ENCODE measurements around the gene FUOM.

FUOM gene

GRCh38 chr10:133318494-133319127, 39.2 kb downstream of the FUOM start:
- Histone ChIP-seq H3K4me3 (ENCODE audit: low read depth, low read length) (peak overlapping the region; percentile 44), H3K27me3 (ENCODE audit: control insufficient read depth, insufficient read depth, low read length) (peaks cover 9% of the 10 kb centered on the region), H3K36me3 (ENCODE audit: control insufficient read depth, insufficient read depth, low read length) (no peaks in the 10 kb centered on the region), H3K4me1 (ENCODE audit: control insufficient read depth, insufficient read depth, low read length) (no peaks in the 10 kb centered on the region), H3K9me3 (ENCODE audit: control insufficient read depth, insufficient read depth, low read length) (no peaks in the 10 kb centered on the region), H3K9ac (ENCODE audit: low read depth, low read length) (peak overlapping the region; percentile 19)

- Histone ChIP-seq H3K36me3 (ENCODE audit: control insufficient read depth, insufficient read depth, low read length) (peaks cover 4% of the 10 kb centered on the region), H3K27me3 (ENCODE audit: control insufficient read depth, insufficient read depth, low read length) (peaks cover 9% of the 10 kb centered on the region), H3K4me3 (ENCODE audit: low read depth, low read length) (no peak overlapping the region), H3K9me3 (ENCODE audit: control insufficient read depth, insufficient read depth, low read length) (no peaks in the 10 kb centered on the region), H3K4me1 (ENCODE audit: control insufficient read depth, insufficient read depth, low read length) (no peaks in the 10 kb centered on the region), H3K9ac (ENCODE audit: low read depth, low read length) (no peak overlapping the region)
Measured at GRCh38 chr10:133316732-133317131, 41.1 kb downstream of the FUOM start.

GRCh38 chr10:133316266-133316665, 41.6 kb downstream of the FUOM start:
- H3K27me3 ChIP-seq (ENCODE audit: control insufficient read depth, insufficient read depth, low read length) = peaks cover 9% of the 10 kb centered on the region
- H3K36me3 ChIP-seq (ENCODE audit: control insufficient read depth, insufficient read depth, low read length) = peaks cover 4% of the 10 kb centered on the region
- no peak overlapping the region for H3K9ac ChIP-seq (ENCODE audit: low read depth, low read length)
- no peaks in the 10 kb centered on the region for H3K4me1 ChIP-seq (ENCODE audit: control insufficient read depth, insufficient read depth, low read length)
- H3K4me3 ChIP-seq (ENCODE audit: low read depth, low read length) = no peak overlapping the region
- H3K9me3 ChIP-seq (ENCODE audit: control insufficient read depth, insufficient read depth, low read length) = no peaks in the 10 kb centered on the region

GRCh38 chr10:133315847-133316246, 42.0 kb downstream of the FUOM start:
- peaks cover 9% of the 10 kb centered on the region for H3K27me3 ChIP-seq (ENCODE audit: control insufficient read depth, insufficient read depth, low read length)
- H3K9ac ChIP-seq (ENCODE audit: low read depth, low read length) = no peak overlapping the region
- peaks cover 6% of the 10 kb centered on the region for H3K36me3 ChIP-seq (ENCODE audit: control insufficient read depth, insufficient read depth, low read length)
- H3K9me3 ChIP-seq (ENCODE audit: control insufficient read depth, insufficient read depth, low read length) = no peaks in the 10 kb centered on the region
- H3K4me3 ChIP-seq (ENCODE audit: low read depth, low read length) = no peak overlapping the region
- H3K4me1 ChIP-seq (ENCODE audit: control insufficient read depth, insufficient read depth, low read length) = no peaks in the 10 kb centered on the region

GRCh38 chr10:133314911-133315310, 42.9 kb downstream of the FUOM start:
- Histone ChIP-seq H3K36me3 (ENCODE audit: control insufficient read depth, insufficient read depth, low read length) (peaks cover 11% of the 10 kb centered on the region), H3K27me3 (ENCODE audit: control insufficient read depth, insufficient read depth, low read length) (peaks cover 9% of the 10 kb centered on the region), H3K4me3 (ENCODE audit: low read depth, low read length) (no peak overlapping the region), H3K9ac (ENCODE audit: low read depth, low read length) (no peak overlapping the region), H3K9me3 (ENCODE audit: control insufficient read depth, insufficient read depth, low read length) (no peaks in the 10 kb centered on the region), H3K4me1 (ENCODE audit: control insufficient read depth, insufficient read depth, low read length) (no peaks in the 10 kb centered on the region)

- H3K4me1 ChIP-seq (ENCODE audit: control insufficient read depth, insufficient read depth, low read length) = no peaks in the 10 kb centered on the region
- no peaks in the 10 kb centered on the region for H3K9me3 ChIP-seq (ENCODE audit: control insufficient read depth, insufficient read depth, low read length)
- H3K4me3 ChIP-seq (ENCODE audit: low read depth, low read length) = no peak overlapping the region
- no peak overlapping the region for H3K9ac ChIP-seq (ENCODE audit: low read depth, low read length)
- H3K36me3 ChIP-seq (ENCODE audit: control insufficient read depth, insufficient read depth, low read length) = peaks cover 11% of the 10 kb centered on the region
- no peaks in the 10 kb centered on the region for H3K27me3 ChIP-seq (ENCODE audit: control insufficient read depth, insufficient read depth, low read length)
Measured at GRCh38 chr10:133313192-133313591, 44.6 kb downstream of the FUOM start.

- Histone ChIP-seq H3K4me1 (ENCODE audit: control insufficient read depth, insufficient read depth, low read length) (peaks cover under 1% of the 10 kb centered on the region), H3K27me3 (ENCODE audit: control insufficient read depth, insufficient read depth, low read length) (no peaks in the 10 kb centered on the region), H3K9ac (ENCODE audit: low read depth, low read length) (no peak overlapping the region), H3K4me3 (ENCODE audit: low read depth, low read length) (no peak overlapping the region), H3K9me3 (ENCODE audit: control insufficient read depth, insufficient read depth, low read length) (no peaks in the 10 kb centered on the region), H3K36me3 (ENCODE audit: control insufficient read depth, insufficient read depth, low read length) (peaks cover 11% of the 10 kb centered on the region)
Measured at GRCh38 chr10:133312769-133313145, 45.1 kb downstream of the FUOM start.

- no peaks in the 10 kb centered on the region for H3K9me3 ChIP-seq (ENCODE audit: control insufficient read depth, insufficient read depth, low read length)
- peaks cover 7% of the 10 kb centered on the region for H3K4me1 ChIP-seq (ENCODE audit: control insufficient read depth, insufficient read depth, low read length)
- H3K36me3 ChIP-seq (ENCODE audit: control insufficient read depth, insufficient read depth, low read length) = peaks cover 11% of the 10 kb centered on the region
- no peaks in the 10 kb centered on the region for H3K27me3 ChIP-seq (ENCODE audit: control insufficient read depth, insufficient read depth, low read length)
- H3K9ac ChIP-seq (ENCODE audit: low read depth, low read length) = no peak overlapping the region
- no peak overlapping the region for H3K4me3 ChIP-seq (ENCODE audit: low read depth, low read length)
Measured at GRCh38 chr10:133312016-133312768, 45.6 kb downstream of the FUOM start.

- Histone ChIP-seq H3K4me1 (ENCODE audit: control insufficient read depth, insufficient read depth, low read length) (peaks cover 7% of the 10 kb centered on the region), H3K9ac (ENCODE audit: low read depth, low read length) (no peak overlapping the region), H3K4me3 (ENCODE audit: low read depth, low read length) (no peak overlapping the region), H3K36me3 (ENCODE audit: control insufficient read depth, insufficient read depth, low read length) (peaks cover 11% of the 10 kb centered on the region), H3K27me3 (ENCODE audit: control insufficient read depth, insufficient read depth, low read length) (no peaks in the 10 kb centered on the region), H3K9me3 (ENCODE audit: control insufficient read depth, insufficient read depth, low read length) (no peaks in the 10 kb centered on the region)
Measured at GRCh38 chr10:133311570-133311969, 46.2 kb downstream of the FUOM start.

- Histone ChIP-seq H3K27me3 (ENCODE audit: control insufficient read depth, insufficient read depth, low read length) (no peaks in the 10 kb centered on the region), H3K36me3 (ENCODE audit: control insufficient read depth, insufficient read depth, low read length) (peaks cover 11% of the 10 kb centered on the region), H3K9ac (ENCODE audit: low read depth, low read length) (no peak overlapping the region), H3K9me3 (ENCODE audit: control insufficient read depth, insufficient read depth, low read length) (no peaks in the 10 kb centered on the region), H3K4me3 (ENCODE audit: low read depth, low read length) (no peak overlapping the region), H3K4me1 (ENCODE audit: control insufficient read depth, insufficient read depth, low read length) (peaks cover 7% of the 10 kb centered on the region)
Measured at GRCh38 chr10:133310789-133311188, 47.0 kb downstream of the FUOM start.

- H3K4me1 ChIP-seq (ENCODE audit: control insufficient read depth, insufficient read depth, low read length) = peaks cover 7% of the 10 kb centered on the region
- H3K9me3 ChIP-seq (ENCODE audit: control insufficient read depth, insufficient read depth, low read length) = no peaks in the 10 kb centered on the region
- H3K27me3 ChIP-seq (ENCODE audit: control insufficient read depth, insufficient read depth, low read length) = no peaks in the 10 kb centered on the region
- peaks cover 11% of the 10 kb centered on the region for H3K36me3 ChIP-seq (ENCODE audit: control insufficient read depth, insufficient read depth, low read length)
- H3K4me3 ChIP-seq (ENCODE audit: low read depth, low read length) = no peak overlapping the region
- no peak overlapping the region for H3K9ac ChIP-seq (ENCODE audit: low read depth, low read length)
Measured at GRCh38 chr10:133310399-133310755, 47.4 kb downstream of the FUOM start.

- peaks cover 11% of the 10 kb centered on the region for H3K36me3 ChIP-seq (ENCODE audit: control insufficient read depth, insufficient read depth, low read length)
- H3K4me1 ChIP-seq (ENCODE audit: control insufficient read depth, insufficient read depth, low read length) = peaks cover 7% of the 10 kb centered on the region
- H3K9me3 ChIP-seq (ENCODE audit: control insufficient read depth, insufficient read depth, low read length) = no peaks in the 10 kb centered on the region
- H3K4me3 ChIP-seq (ENCODE audit: low read depth, low read length) = peak overlapping the region; percentile 47
- no peak overlapping the region for H3K9ac ChIP-seq (ENCODE audit: low read depth, low read length)
- no peaks in the 10 kb centered on the region for H3K27me3 ChIP-seq (ENCODE audit: control insufficient read depth, insufficient read depth, low read length)
Measured at GRCh38 chr10:133309720-133310398, 48.0 kb downstream of the FUOM start.

Data from iPS-15b (cell line).